BLaER1 treated with 17β-estradiol and CSF1 and Interleukin-3, amounts not matched to agents 10 nM and 100 nM (cell line): ENCODE data around the gene MAPK8IP3.

Source experiments
- H3K27ac ChIP-seq, 11 experiments: shearing (Covaris generic); formaldehyde crosslinking; 2 replicates each; pipeline ENCODE4 v1.8.1; 2022
- H3K27me3 ChIP-seq, 11 experiments: shearing (Covaris generic); formaldehyde crosslinking; 2 replicates each; pipeline ENCODE4 v1.8.1; 2022
- H3K36me3 ChIP-seq, 11 experiments: shearing (Covaris generic); formaldehyde crosslinking; 2 replicates each; pipeline ENCODE4 v1.8.1; 2022
- H3K4me1 ChIP-seq, 10 experiments: shearing (Covaris generic); formaldehyde crosslinking; 2 replicates each; pipeline ENCODE4 v1.8.1; 2022
- H3K4me2 ChIP-seq, 11 experiments: shearing (Covaris generic); formaldehyde crosslinking; 2 replicates each; pipeline ENCODE4 v1.8.1; 2022
- H3K4me3 ChIP-seq, 10 experiments: shearing (Covaris generic); formaldehyde crosslinking; 2 replicates each; pipeline ENCODE4 v1.8.1; 2022
- H3K9ac ChIP-seq, 11 experiments: shearing (Covaris generic); formaldehyde crosslinking; 2 replicates each; pipeline ENCODE4 v1.8.1; 2022
- H3K9me3 ChIP-seq, 11 experiments: shearing (Covaris generic); formaldehyde crosslinking; replicated peaks in 1 of 11; 2 replicates each; pipeline ENCODE4 v1.8.1; 2022
- H4K20me1 ChIP-seq, 11 experiments: shearing (Covaris generic); formaldehyde crosslinking; 2 replicates each; pipeline ENCODE4 v1.8.1; 2022
- Cebpa-rat ChIP-seq, 11 experiments: shearing (Covaris generic); IDR thresholded peaks; 2 replicates each; pipeline ENCODE4 v1.8.1; 2022

MAPK8IP3 gene

GRCh38 chr16:1766701-1767100, 60.7 kb downstream of the MAPK8IP3 start:
- no peak overlapping the region for H3K9ac ChIP-seq
- no peak overlapping the region for H3K4me2 ChIP-seq
- H3K36me3 ChIP-seq: peaks cover 47 to 81% (median 70%) of the 10 kb centered on the region in 11 experiments
- H3K4me3 ChIP-seq: no peak overlapping the region
- peaks cover 25 to 92% (median 53%) of the 10 kb centered on the region in 11 experiments; a peak in 21 of 22 replicates for H4K20me1 ChIP-seq
- peaks cover 22 to 39% (median 31%) of the 10 kb centered on the region in 10 experiments for H3K4me1 ChIP-seq
- no peaks in the 10 kb centered on the region for H3K9me3 ChIP-seq
- H3K27me3 ChIP-seq: peaks cover 0 to 6% (median 0%) of the 10 kb centered on the region in 11 experiments; a peak in 1 of 22 replicates
- TF ChIP-seq Cebpa-rat (IDR thresholded peaks at IDR 0.05): no peak
- no peak overlapping the region for H3K27ac ChIP-seq

GRCh38 chr16:1767116-1767994, 61.4 kb downstream of the MAPK8IP3 start:
- H3K36me3 ChIP-seq: peaks cover 47 to 76% (median 70%) of the 10 kb centered on the region in 11 experiments
- no peak for TF ChIP-seq Cebpa-rat (IDR thresholded peaks at IDR 0.05)
- H4K20me1 ChIP-seq: peaks cover 19 to 85% (median 47%) of the 10 kb centered on the region in 11 experiments; a peak in 21 of 22 replicates
- peaks cover 0 to under 1% (median 0%) of the 10 kb centered on the region in 11 experiments; a peak in 1 of 22 replicates for H3K27me3 ChIP-seq
- H3K4me2 ChIP-seq: no peak overlapping the region
- peaks cover 17 to 32% (median 25%) of the 10 kb centered on the region in 10 experiments for H3K4me1 ChIP-seq
- no peak overlapping the region for H3K4me3 ChIP-seq
- H3K9me3 ChIP-seq: no peaks in the 10 kb centered on the region
- H3K27ac ChIP-seq: no peak overlapping the region
- no peak overlapping the region for H3K9ac ChIP-seq

GRCh38 chr16:1768061-1768766, 62.2 kb downstream of the MAPK8IP3 start:
- no peak overlapping the region for H3K9ac ChIP-seq
- peaks cover 47 to 73% (median 67%) of the 10 kb centered on the region in 11 experiments for H3K36me3 ChIP-seq
- H3K9me3 ChIP-seq: no peaks in the 10 kb centered on the region
- H3K4me3 ChIP-seq: no peak overlapping the region
- H3K4me2 ChIP-seq: no peak overlapping the region
- no peak overlapping the region for H3K27ac ChIP-seq
- no peak for TF ChIP-seq Cebpa-rat (IDR thresholded peaks at IDR 0.05)
- no peaks in the 10 kb centered on the region for H3K27me3 ChIP-seq
- H4K20me1 ChIP-seq: peaks cover 11 to 77% (median 38%) of the 10 kb centered on the region in 11 experiments; a peak in 21 of 22 replicates
- H3K4me1 ChIP-seq: peaks cover 11 to 24% (median 16%) of the 10 kb centered on the region in 10 experiments

GRCh38 chr16:1768767-1769401, 62.9 kb downstream of the MAPK8IP3 start:
- peaks cover 46 to 70% (median 66%) of the 10 kb centered on the region in 11 experiments for H3K36me3 ChIP-seq
- no peak overlapping the region for H3K27ac ChIP-seq
- no peak overlapping the region for H3K4me2 ChIP-seq
- H3K9ac ChIP-seq: peak overlapping the region in 2 of 11 experiments; percentile 5 to 33; a peak in 2 of 22 replicates
- H3K9me3 ChIP-seq: no peaks in the 10 kb centered on the region
- H3K4me1 ChIP-seq: peaks cover 9 to 19% (median 14%) of the 10 kb centered on the region in 10 experiments
- H3K4me3 ChIP-seq: no peak overlapping the region
- peaks cover 9 to 75% (median 37%) of the 10 kb centered on the region in 11 experiments; a peak in 21 of 22 replicates for H4K20me1 ChIP-seq
- no peak for TF ChIP-seq Cebpa-rat (IDR thresholded peaks at IDR 0.05)
- H3K27me3 ChIP-seq: no peaks in the 10 kb centered on the region

- Histone ChIP-seq H4K20me1 (peaks cover 16 to 75% (median 43%) of the 10 kb centered on the region in 11 experiments; a peak in 21 of 22 replicates), H3K4me2 (peak overlapping the region in 10 of 11 experiments; percentile 95 to 100 (median 99); a peak in 17 of 22 replicates), H3K4me1 (peaks cover 17 to 23% (median 19%) of the 10 kb centered on the region in 10 experiments), H3K27me3 (no peaks in the 10 kb centered on the region), H3K36me3 (peaks cover 39 to 63% (median 59%) of the 10 kb centered on the region in 11 experiments), H3K27ac (no peak overlapping the region), H3K4me3 (peak overlapping the region in 2 of 10 experiments; percentile 89 to 97; a peak in 1 of 20 replicates), H3K9me3 (no peaks in the 10 kb centered on the region), H3K9ac (peak overlapping the region in 5 of 11 experiments; percentile 5 to 98 (median 95); a peak in 4 of 22 replicates)
- TF ChIP-seq Cebpa-rat (IDR thresholded peaks at IDR 0.05): no peak
Observed at GRCh38 chr16:1769402-1770300, 63.7 kb downstream of the MAPK8IP3 start.

GRCh38 chr16:1770328-1771187, 64.6 kb downstream of the MAPK8IP3 start:
- Histone ChIP-seq H3K4me3 (peak overlapping the region; percentile 82 to 97 (median 94)), H4K20me1 (peaks cover 25 to 75% (median 48%) of the 10 kb centered on the region in 11 experiments; a peak in 21 of 22 replicates), H3K4me2 (peak overlapping the region; percentile 95 to 100 (median 99)), H3K9ac (peak overlapping the region; percentile 92 to 98 (median 96)), H3K36me3 (peaks cover 37 to 63% (median 56%) of the 10 kb centered on the region in 11 experiments), H3K4me1 (peaks cover 24 to 32% (median 28%) of the 10 kb centered on the region in 10 experiments), H3K27ac (peak overlapping the region; percentile 32 to 96 (median 94); a peak in 18 of 22 replicates), H3K27me3 (no peaks in the 10 kb centered on the region), H3K9me3 (no peaks in the 10 kb centered on the region)
- no peak for TF ChIP-seq Cebpa-rat (IDR thresholded peaks at IDR 0.05)
